HG03460 (cell line): ENCODE measurements around the gene BMPR1A.

ENCODE experiments used
- ATAC-seq: cut with Tn5 transposase; IDR thresholded peaks from one replicate; pipeline ENCODE4 v1.9.1; 2021; ENCODE audit not compliant: unreplicated experiment

The BMPR1A gene

DNA sequence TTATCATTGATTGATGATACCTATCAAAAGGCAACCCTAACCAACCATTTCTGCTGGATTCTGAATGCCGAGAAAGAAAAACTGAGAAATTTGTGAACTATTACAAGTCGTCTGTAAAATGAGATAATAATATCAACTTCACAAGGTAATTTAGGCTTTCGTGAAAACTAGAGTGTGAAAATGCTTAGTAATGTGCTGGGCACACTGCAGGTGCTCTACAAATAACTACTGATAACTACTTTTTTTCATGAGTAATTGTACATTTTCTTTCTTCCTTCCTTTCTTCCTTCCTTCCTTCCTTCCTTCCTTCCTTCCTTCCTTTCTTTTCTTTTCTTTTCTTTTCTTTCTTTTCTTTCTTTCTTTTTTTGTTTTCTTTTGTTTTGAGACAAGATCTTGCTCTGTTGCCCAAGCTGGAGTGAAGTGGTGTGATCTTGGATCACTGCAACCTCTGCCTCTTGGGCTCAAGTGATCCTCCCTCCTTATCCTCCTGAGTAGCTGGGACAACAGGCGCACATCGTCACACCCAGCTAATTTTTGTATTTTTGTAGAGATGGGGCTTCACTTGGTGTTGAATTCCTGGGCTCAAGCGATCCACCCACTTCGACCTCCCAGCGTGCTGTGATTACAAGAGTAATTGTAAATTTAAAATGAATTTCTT is 42.9 kb downstream of the BMPR1A start:
- ATAC-seq: no peak

DNA sequence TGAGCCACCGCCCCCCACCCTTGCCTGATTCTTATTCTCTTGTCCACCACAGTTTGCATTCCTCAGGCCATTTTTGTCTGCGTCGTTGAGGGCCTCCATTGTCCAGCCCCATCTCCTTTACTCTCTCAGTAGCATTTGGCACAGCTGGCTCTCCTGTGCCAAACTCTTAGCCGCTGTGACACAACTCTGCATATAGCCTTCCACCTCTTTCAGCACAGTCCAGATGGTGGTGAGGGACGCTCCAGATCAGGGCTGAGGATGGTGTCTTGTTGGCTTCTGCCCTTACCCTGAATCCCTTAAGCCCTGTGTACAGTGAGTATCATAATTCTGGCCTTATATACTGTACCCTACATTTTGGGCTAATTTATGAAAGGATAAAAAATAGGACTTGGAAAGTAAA is 45.6 kb downstream of the BMPR1A start:
- no peak for ATAC-seq

DNA sequence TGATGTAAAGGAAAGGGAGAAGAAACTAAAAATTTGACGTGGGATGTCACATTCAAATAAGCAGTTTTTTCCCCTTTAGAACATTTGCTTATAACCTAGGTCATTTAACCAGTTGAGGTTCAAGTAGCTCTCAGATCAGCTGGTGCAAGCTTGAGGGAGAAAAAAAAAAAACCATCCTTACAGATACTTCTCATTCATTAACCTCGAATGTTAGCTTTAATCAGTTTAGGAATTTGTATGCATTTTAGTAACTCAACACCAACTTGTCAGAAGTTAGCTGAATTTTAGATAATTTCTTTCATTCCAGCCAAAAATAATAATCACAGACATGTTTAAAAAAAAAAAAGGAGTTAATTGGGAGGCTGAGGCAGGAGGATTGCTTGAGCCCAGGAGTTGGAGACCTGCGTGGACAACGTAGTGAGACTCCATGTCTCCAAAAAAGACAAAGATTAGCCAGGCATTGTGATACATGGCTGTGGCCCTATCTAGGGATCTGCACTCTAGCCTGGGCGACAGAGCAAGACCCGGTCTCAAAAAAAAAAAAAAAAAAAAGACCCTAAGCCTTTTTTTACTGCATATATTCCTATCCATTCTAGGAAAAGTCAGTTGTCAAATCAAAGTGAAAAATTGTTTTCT is 46.2 kb downstream of the BMPR1A start:
- no peak for ATAC-seq

DNA sequence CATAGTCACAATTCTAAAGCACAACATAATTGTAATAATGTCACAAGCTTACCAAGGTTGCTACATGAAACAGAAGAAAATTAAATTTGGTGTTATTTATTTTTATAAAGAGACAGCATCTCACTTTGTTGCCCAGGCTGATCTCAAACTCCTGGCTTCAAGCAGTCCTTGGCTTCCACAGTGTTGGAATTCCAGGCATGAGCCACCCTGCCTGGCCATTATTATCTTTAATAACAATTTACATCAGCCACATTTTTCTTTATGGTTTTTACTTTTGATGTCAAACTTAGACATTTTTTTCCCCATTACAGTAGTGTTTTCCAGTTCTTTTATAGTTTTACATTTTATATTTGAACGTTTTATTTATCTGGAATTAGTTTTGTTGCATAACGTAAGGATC is 46.7 kb downstream of the BMPR1A start:
- ATAC-seq: no peak

DNA sequence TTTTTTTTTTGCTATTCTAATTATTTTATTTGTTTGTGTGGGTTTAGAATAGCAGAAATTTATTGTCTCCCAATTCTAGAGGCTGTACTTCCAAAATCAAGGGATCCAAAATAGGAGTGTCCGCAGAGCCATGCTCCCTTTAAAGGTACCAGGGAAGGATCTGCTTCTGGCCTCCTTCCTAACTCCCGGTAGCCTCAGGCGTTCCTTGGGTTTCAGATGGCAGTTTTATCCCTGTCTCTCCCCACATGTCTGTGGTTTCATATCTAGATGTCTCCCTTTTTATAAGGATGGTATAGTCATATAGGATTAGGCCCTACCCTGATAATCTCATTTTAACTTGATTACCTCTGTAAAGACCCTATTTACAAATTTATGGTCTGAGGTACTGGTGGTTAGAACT is 48.4 kb downstream of the BMPR1A start:
- no peak for ATAC-seq

DNA sequence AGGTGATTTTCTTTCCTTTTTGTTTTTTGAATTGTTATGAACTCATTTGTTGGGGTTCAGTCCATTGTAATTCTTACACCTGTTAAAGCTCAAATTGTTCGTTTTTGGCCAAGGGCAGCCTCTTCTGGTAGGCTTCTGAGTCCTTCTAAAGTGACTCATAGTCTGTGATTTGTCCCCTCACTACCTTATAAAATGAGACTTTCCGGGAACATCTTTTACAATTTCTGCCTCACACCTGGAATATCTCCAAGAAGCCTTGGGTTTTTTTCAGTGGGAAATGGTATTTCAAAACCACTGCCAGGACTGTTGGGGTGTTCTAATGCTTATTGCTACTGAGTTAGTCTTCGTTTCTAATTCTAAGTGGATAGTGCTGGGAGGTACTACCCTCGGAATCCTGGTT is 56.7 kb downstream of the BMPR1A start:
- ATAC-seq: no peak

DNA sequence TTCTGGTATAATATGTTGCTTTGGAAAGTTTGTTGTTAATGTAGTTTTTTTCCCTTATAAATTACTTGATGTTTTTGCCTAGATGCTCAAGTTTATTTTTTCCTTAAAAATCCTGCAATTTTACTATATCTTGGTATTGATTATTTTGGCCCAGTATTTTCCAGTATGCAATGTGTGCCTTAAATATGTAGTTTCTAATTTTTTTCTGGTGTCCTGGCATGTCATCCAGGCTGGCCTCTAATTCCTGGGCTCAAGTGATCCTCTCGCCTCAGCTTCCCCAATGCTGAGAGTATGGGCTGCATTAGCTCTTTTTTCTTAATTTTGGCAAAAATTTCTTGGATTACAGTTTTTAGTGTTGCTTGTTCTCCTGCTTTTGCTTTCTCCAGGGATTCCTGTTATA is 57.6 kb downstream of the BMPR1A start:
- no peak for ATAC-seq

DNA sequence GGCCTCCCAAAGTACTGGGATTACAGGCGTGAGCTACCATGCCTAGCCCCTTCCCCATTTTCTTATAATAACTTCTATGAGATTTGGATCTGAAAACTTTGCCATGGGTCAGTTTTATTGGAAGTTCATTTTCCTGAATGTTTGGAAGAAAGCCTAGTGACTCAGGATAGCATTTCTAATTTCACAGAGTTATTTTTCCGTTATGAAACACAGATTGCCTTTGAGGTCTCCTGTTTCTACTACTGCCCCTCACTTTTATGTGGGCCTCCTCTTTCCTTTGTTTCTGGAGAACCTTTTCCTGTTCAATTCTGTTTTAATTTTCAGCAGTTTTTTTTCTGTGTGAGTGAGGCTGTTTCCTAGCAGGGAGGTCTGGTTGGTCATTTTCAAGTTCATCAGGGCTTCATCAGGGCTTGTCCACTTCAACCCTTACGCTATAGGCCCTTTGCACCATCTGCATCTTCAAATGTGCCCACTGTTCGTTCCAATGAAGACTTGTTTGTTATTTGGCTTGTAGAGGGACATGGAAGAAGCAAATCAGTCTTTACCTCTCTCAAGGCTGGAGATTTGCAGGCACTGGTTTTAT is 58.7 kb downstream of the BMPR1A start:
- ATAC-seq: no peak

DNA sequence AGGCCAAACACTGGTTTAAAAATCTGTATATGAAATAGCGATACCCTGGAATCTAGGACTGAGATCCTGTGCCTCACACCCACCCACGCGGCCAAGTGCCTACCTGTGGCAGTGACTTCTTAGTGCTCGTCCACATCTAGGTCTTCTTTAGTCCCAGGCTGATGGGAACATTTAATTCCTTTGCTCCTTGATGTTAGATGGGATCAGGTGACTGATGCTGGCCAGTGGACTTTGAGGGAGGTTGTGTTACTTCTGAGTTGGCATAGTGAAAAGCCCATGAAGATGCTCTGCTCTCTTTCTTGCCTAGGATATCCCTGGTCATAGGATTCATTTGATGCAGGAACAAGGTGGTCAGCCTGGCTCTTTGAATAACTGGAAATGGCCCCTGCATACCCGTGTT is 59.2 kb downstream of the BMPR1A start:
- no peak for ATAC-seq

DNA sequence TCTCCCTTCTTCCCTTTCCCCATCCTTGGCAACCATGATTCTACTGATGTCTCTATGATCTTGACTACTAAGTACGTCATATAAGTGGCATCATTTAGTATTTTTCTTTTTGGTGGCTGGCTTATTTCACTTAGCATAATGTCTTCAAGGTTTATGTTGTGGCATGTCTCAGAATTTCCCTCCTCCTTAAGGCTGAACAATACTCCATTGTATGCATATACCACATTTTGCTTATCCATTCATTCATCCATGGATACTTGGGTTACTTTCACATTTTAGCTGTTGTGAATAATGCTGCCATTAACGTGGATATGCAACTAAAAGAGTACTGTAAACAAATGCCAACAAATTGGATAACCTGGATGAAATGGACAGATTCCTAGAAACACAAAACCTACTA is 60.8 kb downstream of the BMPR1A start:
- ATAC-seq: no peak

DNA sequence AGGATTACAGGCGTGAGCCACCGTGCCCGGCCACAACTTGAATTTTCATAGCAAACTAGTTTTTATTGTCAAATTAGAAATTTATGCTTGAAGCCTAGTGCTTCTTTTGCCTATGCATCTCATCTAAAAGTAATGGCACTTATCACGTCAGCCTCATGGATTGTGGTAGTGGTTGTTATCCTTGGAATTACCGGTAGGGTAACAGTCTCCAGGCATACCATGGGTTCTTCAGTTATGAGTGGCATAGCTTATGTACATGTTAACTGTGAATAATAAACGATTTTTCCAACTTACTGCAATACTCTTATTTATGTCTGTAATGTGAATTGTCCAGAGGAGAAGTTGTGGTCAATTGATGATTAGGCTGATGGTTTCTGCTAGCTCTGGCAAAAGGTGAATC is 63.1 kb downstream of the BMPR1A start:
- ATAC-seq: no peak

DNA sequence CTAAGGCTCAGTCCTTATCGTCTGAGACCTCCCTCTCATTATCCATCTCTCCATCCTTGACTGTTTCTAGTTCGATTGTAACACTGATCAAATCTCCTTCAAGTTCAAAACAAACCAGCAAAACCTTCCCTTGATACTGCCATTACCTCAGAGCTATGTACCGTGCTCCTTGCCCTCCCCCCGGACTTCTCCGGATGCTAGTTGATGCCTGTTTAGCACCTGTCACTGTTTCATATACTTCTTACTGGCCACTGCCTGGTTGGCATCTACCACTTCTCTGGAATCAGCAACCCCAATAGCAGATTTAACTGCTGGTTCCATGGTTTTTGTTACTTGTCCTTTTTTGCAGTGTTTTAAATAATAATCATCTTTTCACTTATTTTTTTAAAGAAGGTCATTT is 64.1 kb downstream of the BMPR1A start:
- ATAC-seq: no peak

DNA sequence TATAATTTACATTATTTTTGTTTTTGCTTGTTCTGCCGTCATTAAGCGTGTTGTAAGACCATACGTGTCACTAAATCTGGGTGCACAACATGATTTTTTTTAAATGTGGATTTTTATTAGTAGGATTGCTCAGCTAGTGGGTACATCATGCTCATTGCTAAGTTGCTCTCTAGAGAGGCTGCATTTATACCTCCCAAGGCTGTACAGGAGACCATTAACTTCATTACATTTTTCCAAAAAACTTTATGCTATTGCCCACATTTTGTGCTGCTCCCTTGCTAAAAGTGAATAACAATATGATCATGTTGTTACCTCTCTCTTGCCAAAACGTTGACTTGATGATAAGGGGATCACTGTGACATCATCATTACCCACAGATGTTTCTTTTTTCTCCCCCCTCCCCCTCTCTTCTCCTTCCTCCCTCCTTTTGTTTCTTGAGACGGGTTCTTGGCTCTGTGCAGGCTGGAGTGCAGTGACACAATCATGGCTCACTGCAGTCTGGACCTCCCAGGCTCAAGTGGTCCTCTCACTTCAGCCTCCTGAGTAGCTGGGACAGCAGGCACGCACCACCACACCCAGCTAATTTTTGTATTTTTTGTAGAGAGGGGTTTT is 65.1 kb downstream of the BMPR1A start:
- ATAC-seq: no peak

DNA sequence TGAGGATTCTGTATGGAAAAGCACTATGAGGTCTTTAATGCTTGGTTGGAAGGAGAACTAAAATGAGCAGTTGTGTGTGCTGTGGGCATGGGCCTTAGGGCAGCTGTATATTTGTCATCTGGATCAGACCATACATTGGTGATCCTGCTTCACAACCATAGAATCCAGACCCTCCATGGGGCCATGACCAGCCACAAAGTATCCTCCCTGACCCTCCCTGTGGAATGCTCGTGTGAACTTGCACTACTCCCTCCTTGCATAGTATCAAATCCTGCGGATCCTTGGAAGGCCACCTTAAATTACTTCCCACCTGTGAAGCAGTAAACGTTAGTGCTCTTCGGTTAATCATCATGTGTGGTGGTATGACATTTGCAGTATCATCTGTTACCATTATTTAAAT is 67.1 kb downstream of the BMPR1A start:
- ATAC-seq: no peak

DNA sequence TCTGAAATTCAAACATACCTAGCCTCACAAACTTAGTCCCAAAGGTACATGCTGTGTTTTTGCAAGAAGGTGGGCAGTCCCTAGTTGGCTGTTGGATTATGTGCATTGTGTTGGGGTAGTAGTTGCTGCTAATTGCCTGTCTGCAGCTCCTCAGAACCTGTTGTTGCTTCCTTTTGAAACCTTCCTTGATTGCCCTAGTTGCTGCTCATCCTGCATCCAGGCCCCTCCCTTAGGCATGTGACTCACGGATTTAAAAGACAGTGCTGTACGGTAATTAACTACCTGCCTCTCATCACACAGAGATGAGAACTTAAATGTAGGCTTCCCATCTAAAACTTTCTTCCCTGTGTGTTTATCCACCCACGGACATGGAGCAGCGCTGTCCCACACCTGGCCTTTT is 67.7 kb downstream of the BMPR1A start:
- ATAC-seq: no peak

DNA sequence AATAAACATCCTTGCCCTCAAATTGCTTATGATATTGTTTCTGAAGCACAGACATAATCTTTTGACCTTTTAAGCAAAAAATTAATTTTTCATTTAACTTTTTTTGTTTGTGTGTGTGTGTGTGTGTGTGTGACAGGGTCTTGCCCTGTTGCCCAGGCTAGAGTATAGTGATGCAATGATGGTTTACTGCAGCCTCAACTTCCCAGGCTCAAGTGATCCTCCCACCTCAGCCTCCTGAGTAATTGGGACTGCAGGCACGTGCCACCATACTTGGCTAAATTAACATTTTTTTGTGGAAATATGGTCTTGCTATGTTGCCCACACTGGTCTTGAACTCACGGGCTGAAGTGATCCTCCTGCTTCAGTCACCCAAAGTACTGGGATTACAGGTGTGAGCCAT is 68.9 kb downstream of the BMPR1A start:
- no peak for ATAC-seq

DNA sequence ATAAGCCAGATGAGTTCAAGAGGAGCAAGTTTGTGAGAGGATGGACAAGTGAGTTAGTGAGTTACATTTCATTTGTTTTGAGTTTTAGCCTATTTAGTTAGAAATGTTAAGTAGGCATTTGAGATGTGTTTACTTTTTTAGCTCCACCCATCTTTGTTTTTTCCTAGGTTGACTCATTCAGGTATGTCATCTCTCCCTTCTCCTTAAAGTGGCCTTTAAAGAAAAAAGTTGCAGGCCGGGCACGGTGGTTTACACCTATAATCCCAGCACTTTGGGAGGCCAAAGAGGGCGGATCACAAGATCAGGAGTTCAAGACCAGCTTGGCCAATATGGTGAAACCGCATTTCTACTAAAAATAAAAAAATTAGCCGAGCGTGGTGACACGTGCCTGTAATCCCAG is 71.2 kb downstream of the BMPR1A start:
- no peak for ATAC-seq

DNA sequence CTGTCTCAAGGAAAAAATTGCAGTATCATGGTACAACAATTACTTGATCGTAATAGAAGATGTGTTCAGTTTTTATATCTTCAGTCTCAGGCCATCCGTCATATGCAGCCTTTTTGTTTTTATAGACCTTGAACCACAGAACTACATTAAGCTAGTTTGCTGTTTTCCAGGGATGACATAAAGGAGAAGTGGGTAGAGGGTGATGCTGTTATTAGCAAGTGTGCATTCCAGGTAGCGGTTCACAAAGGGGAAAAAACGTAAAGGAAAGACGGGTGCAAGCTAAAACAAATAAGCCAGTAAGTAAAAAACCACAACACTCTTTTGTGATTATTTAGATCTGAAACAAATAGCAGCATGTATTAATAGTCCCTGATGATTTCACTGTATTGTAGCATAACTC is 71.7 kb downstream of the BMPR1A start:
- no peak for ATAC-seq

DNA sequence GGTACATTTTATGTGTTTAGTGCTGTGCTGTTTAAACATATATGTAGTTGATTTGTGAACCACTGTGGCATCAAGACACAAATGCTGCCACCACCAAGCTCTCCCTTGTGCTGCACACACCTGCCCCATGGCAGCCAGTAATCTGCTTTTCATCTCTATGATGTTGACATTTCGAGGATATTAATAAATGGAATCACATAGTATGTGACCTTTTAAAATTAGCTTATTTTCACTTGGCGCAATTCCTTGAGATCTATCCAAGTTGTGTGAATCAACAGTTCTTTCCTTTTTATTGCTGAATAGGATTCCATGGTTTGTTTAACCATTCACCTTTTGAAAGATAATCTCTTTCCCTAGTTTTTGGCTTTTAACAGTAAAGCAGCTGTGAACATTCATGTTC is 73.1 kb downstream of the BMPR1A start:
- no peak for ATAC-seq

DNA sequence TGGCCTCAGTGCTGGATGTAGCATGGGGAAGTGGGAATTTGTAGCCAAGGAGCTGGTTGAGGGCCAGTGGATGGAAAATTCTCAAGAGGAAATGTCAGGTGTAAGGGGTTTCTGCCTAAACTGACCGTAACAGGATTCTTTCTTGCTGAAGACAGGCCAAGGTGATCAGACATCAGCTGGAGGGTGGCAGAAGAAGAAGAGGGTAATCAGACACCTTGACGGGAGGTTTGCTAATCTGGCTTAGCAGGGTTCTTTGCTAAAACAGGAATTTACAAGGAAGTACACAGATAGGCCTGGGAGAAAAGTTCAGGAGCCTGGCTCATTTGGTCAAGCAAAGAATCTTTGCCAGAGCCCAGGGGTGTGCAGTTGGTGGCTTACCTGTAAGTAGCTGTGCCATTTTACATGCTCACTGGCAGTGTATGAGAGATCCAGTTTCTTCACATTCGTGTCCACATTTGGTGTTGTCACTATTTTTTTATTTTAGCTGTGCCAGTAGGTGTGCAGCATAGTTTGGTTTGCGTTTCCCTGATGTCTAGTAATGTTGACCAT is 73.7 kb downstream of the BMPR1A start:
- ATAC-seq: no peak

DNA sequence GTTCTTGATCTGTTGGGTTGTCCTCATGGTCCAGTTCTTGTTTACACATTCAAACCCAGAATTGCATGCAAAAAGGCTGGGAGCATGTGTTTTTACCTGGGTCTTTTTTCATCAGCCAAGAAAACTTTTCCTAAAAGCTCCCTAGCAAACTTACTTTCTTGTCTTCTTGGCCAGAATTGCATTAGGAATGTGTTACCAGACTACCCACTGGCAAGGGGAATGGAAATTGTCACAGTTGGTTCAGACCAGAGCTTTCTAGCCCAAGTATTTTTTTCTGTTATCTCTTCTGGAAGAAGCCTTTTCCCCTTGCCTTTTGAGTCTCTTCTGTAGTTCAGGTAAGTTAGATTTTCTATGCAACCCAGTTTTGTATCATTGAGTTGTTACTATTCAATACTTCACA is 77.5 kb downstream of the BMPR1A start:
- ATAC-seq: no peak

DNA sequence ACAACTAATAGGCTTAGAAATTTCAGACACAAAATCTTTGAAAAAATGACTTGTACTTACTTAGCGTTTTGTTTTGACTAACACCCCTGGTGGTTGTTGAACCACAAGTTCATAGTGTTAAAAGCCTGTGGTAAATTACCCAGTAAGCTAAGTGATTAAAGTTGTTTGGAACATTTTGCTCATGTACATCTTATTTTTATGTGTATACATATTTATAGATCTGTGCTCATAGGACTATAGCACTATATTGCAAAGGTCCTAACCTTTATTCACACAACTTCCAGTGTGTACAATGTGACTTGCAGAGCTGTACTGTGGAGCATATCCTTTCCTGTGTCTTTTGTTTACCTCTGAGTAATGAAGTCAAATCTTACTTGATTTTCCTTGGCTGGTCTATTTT is 79.6 kb downstream of the BMPR1A start:
- ATAC-seq: no peak
